Mucosa of stomach (tissue), 1 donor: ENCODE measurements around the gene DCST2.

Experiments
- H3K27me3 ChIP-seq: one replicate; pipeline ENCODE4 v1.7.0; 2013; ENCODE audit warnings: mild to moderate bottlenecking, low read length; ENCODE audit not compliant: control insufficient read depth, insufficient read depth
- H3K36me3 ChIP-seq: one replicate; pipeline ENCODE4 v1.7.0; 2013; ENCODE audit warnings: low read length; ENCODE audit not compliant: control insufficient read depth, insufficient read depth
- H3K4me1 ChIP-seq: one replicate; pipeline ENCODE4 v1.7.0; 2013; ENCODE audit warnings: mild to moderate bottlenecking, low read length; ENCODE audit not compliant: control insufficient read depth, insufficient read depth
- H3K4me3 ChIP-seq: one replicate; pipeline ENCODE4 v1.7.0; 2013; ENCODE audit warnings: low read length
- H3K9ac ChIP-seq: one replicate; pipeline ENCODE4 v1.7.0; 2013; ENCODE audit warnings: mild to moderate bottlenecking, low read length, moderate library complexity
- H3K9me3 ChIP-seq: one replicate; pipeline ENCODE4 v1.7.0; 2013; ENCODE audit warnings: mild to moderate bottlenecking, low read length, moderate library complexity; ENCODE audit not compliant: control insufficient read depth
- donor health status: Pancreatic carcinoma.

Gene DCST2

GRCh38 chr1:155076371-155076770 is 42.8 kb upstream of the DCST2 start:
- Histone ChIP-seq H3K4me3 (no peak overlapping the region), H3K27me3 (peaks cover 30% of the 10 kb centered on the region), H3K9me3 (no peaks in the 10 kb centered on the region), H3K4me1 (peaks cover 44% of the 10 kb centered on the region), H3K9ac (no peak overlapping the region), H3K36me3 (no peaks in the 10 kb centered on the region)

GRCh38 chr1:155075535-155075934 is 42.0 kb upstream of the DCST2 start:
- no peaks in the 10 kb centered on the region for H3K9me3 ChIP-seq
- peaks cover 21% of the 10 kb centered on the region for H3K27me3 ChIP-seq
- peaks cover 41% of the 10 kb centered on the region for H3K4me1 ChIP-seq
- no peak overlapping the region for H3K9ac ChIP-seq
- no peaks in the 10 kb centered on the region for H3K36me3 ChIP-seq
- no peak overlapping the region for H3K4me3 ChIP-seq

- no peaks in the 10 kb centered on the region for H3K36me3 ChIP-seq
- H3K27me3 ChIP-seq, result peaks cover 5% of the 10 kb centered on the region
- H3K9ac ChIP-seq, result no peak overlapping the region
- peaks cover 33% of the 10 kb centered on the region for H3K4me1 ChIP-seq
- H3K4me3 ChIP-seq, result no peak overlapping the region
- no peaks in the 10 kb centered on the region for H3K9me3 ChIP-seq
Measured at GRCh38 chr1:155073377-155074242, 40.0 kb upstream of the DCST2 start.

- no peaks in the 10 kb centered on the region for H3K36me3 ChIP-seq
- peaks cover 5% of the 10 kb centered on the region for H3K27me3 ChIP-seq
- H3K4me1 ChIP-seq, result peaks cover 26% of the 10 kb centered on the region
- H3K9me3 ChIP-seq, result no peaks in the 10 kb centered on the region
- no peak overlapping the region for H3K4me3 ChIP-seq
- H3K9ac ChIP-seq, result no peak overlapping the region
Measured at GRCh38 chr1:155072531-155073289, 39.1 kb upstream of the DCST2 start.

GRCh38 chr1:155071701-155072100 is 38.1 kb upstream of the DCST2 start:
- Histone ChIP-seq H3K9ac (peak overlapping the region; percentile 51), H3K27me3 (peaks cover 5% of the 10 kb centered on the region), H3K4me3 (no peak overlapping the region), H3K36me3 (no peaks in the 10 kb centered on the region), H3K4me1 (peaks cover 20% of the 10 kb centered on the region), H3K9me3 (no peaks in the 10 kb centered on the region)

- no peaks in the 10 kb centered on the region for H3K9me3 ChIP-seq
- H3K36me3 ChIP-seq, result no peaks in the 10 kb centered on the region
- peaks cover 20% of the 10 kb centered on the region for H3K4me1 ChIP-seq
- H3K9ac ChIP-seq, result peak overlapping the region; percentile 51
- H3K27me3 ChIP-seq, result peaks cover 5% of the 10 kb centered on the region
- peak overlapping the region; percentile 15 for H3K4me3 ChIP-seq
Measured at GRCh38 chr1:155070721-155071569, 37.4 kb upstream of the DCST2 start.

- Histone ChIP-seq H3K9ac (peak overlapping the region; percentile 22), H3K9me3 (no peaks in the 10 kb centered on the region), H3K4me3 (no peak overlapping the region), H3K36me3 (no peaks in the 10 kb centered on the region), H3K4me1 (peaks cover 20% of the 10 kb centered on the region), H3K27me3 (peaks cover 5% of the 10 kb centered on the region)
Measured at GRCh38 chr1:155070158-155070621, 36.6 kb upstream of the DCST2 start.

- Histone ChIP-seq H3K36me3 (no peaks in the 10 kb centered on the region), H3K9ac (no peak overlapping the region), H3K4me3 (no peak overlapping the region), H3K27me3 (peaks cover 5% of the 10 kb centered on the region), H3K9me3 (no peaks in the 10 kb centered on the region), H3K4me1 (peaks cover 20% of the 10 kb centered on the region)
Measured at GRCh38 chr1:155069551-155070157, 36.1 kb upstream of the DCST2 start.

- H3K4me3 ChIP-seq, result no peak overlapping the region
- no peak overlapping the region for H3K9ac ChIP-seq
- peaks cover 26% of the 10 kb centered on the region for H3K4me1 ChIP-seq
- peaks cover 5% of the 10 kb centered on the region for H3K27me3 ChIP-seq
- no peaks in the 10 kb centered on the region for H3K9me3 ChIP-seq
- H3K36me3 ChIP-seq, result no peaks in the 10 kb centered on the region
Measured at GRCh38 chr1:155068599-155068998, 35.0 kb upstream of the DCST2 start.

GRCh38 chr1:155066777-155067176 is 33.2 kb upstream of the DCST2 start:
- Histone ChIP-seq H3K9me3 (no peaks in the 10 kb centered on the region), H3K4me3 (no peak overlapping the region), H3K4me1 (peaks cover 42% of the 10 kb centered on the region), H3K9ac (no peak overlapping the region), H3K27me3 (no peaks in the 10 kb centered on the region), H3K36me3 (no peaks in the 10 kb centered on the region)

GRCh38 chr1:155064832-155065429 is 31.4 kb upstream of the DCST2 start:
- no peaks in the 10 kb centered on the region for H3K9me3 ChIP-seq
- peaks cover 35% of the 10 kb centered on the region for H3K4me1 ChIP-seq
- no peak overlapping the region for H3K4me3 ChIP-seq
- H3K36me3 ChIP-seq, result no peaks in the 10 kb centered on the region
- H3K9ac ChIP-seq, result no peak overlapping the region
- no peaks in the 10 kb centered on the region for H3K27me3 ChIP-seq
